Thyroid gland (tissue), 4 donors: Measurements from ENCODE around the gene KIF13A.

ENCODE experiments used
- CTCF ChIP-seq, 6 experiments: fragments of 200-600 bp in 3 of 6; fragments of 450-650 bp in 3 of 6; sonication (generic) in 3 of 6; IDR thresholded peaks; one replicate each; pipeline ENCODE4 v1.5.1; 2016 to 2019; ENCODE audit warnings: antibody characterized with exemption in 6 of 6, mild to moderate bottlenecking in 2 of 6, inconsistent platforms in 1 of 6, moderate library complexity in 1 of 6
- POLR2A ChIP-seq, 2 donors: fragments of 450-650 bp; IDR thresholded peaks; one replicate each; pipeline ENCODE4 v1.6.1; 2017; ENCODE audit warnings: antibody characterized with exemption in 2 of 2, mild to moderate bottlenecking in 2 of 2, moderate library complexity in 1 of 2

- TF ChIP-seq CTCF (IDR thresholded peaks at IDR 0.05): no peak
- no peak for TF ChIP-seq POLR2A (IDR thresholded peaks at IDR 0.05)
These were observed 28.7 kb upstream of the KIF13A start for GRCh38 chr6:18016133-18016532.
